ENCODE measurements around the gene PRR14L.

The PRR14L gene

GRCh38 chr22:31637891-31638618 lies 111.9 kb downstream of the PRR14L start:
- no peak for DNase-seq

GRCh38 chr22:31637447-31637890 lies 112.5 kb downstream of the PRR14L start:
- no peak for DNase-seq

GRCh38 chr22:31635638-31636306 lies 114.2 kb downstream of the PRR14L start:
- DNase-seq = no peak

- DNase-seq = no peak
Observed at GRCh38 chr22:31631436-31631835, 118.5 kb downstream of the PRR14L start.

All from NCI-H510A (cell line).